ENCODE measurements around the gene KRT83.

- no peak for TF ChIP-seq POLR2AphosphoS5 (IDR thresholded peaks at IDR 0.05; ENCODE audit: low read depth, low read length)
- TF ChIP-seq POU2F2 (IDR thresholded peaks at IDR 0.05; ENCODE audit: low read depth, low read length), result no peak
These were observed 40.4 kb upstream of the KRT83 start for GRCh38 chr12:52361553-52361952.

All from GM12891 (cell line).